A204.1 (cell line): Measurements from ENCODE around the gene PHF21A.
"Not testable (repeated sequence)": the region's sequence is repeated elsewhere in the genome, so short reads cannot be mapped to it uniquely, and the experiment has no call there.

Source experiments
- FAIRE-seq: peaks from 2 replicates; lab custom pipeline; 2012; peaks lifted over from hg19 to GRCh38; lab: Jason Lieb, UNC

Gene PHF21A

DNA sequence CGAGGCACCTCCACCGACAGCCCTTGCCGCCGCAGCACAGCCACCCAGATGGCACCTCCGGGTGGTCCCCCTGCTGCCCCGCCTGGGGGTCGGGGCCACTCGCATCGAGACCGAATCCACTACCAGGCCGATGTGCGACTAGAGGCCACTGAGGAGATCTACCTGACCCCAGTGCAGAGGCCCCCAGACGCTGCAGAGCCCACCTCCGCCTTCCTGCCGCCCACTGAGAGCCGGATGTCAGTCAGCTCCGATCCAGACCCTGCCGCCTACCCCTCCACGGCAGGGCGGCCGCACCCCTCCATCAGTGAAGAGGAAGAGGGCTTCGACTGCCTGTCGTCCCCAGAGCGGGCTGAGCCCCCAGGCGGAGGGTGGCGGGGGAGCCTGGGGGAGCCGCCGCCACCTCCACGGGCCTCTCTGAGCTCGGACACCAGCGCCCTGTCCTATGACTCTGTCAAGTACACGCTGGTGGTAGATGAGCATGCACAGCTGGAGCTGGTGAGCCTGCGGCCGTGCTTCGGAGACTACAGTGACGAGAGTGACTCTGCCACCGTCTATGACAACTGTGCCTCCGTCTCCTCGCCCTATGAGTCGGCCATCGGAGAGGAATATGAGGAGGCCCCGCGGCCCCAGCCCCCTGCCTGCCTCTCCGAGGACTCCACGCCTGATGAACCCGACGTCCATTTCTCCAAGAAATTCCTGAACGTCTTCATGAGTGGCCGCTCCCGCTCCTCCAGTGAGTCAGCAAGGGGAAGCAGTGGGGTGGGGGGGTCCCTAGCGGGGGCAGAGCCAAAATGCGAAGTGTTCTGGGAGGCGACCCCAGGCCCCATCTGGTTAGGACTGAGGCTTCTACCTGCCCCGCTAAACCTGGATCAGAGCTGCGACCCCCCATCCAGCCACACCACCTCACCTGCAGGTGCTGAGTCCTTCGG is 218.5 kb downstream of the PHF21A start:
- no peak for FAIRE-seq

- FAIRE-seq = no peak
Measured at GRCh38 chr11:45901626-45902025, 219.6 kb downstream of the PHF21A start.

- no peak for FAIRE-seq
Measured at GRCh38 chr11:45900916-45901617, 220.2 kb downstream of the PHF21A start.

DNA sequence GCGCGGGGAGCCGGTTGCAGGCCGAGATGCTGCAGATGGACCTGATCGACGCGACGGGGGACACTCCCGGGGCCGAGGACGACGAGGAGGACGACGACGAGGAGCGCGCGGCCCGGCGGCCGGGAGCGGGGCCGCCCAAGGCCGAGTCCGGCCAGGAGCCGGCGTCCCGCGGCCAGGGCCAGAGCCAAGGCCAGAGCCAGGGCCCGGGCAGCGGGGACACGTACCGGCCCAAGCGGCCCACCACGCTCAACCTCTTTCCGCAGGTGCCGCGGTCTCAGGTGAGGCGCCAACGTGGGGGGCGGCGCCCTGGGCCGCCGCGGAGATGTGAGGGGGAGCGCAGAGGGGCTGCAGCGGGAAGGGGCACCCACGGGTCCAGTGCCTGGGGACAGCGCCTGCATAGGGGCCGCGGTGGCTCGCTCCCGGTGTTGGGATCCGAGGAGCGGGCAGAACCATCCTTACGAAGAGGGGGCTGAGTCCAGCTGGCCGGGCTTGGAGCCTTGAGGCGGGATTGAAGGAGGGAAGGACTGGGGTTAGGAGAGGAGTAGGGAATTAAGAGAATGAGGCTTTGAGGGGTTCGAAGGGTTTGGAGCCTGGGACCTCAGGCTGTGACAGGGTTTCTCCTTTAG is 221.0 kb downstream of the PHF21A start:
- not testable (repeated sequence) for FAIRE-seq

DNA sequence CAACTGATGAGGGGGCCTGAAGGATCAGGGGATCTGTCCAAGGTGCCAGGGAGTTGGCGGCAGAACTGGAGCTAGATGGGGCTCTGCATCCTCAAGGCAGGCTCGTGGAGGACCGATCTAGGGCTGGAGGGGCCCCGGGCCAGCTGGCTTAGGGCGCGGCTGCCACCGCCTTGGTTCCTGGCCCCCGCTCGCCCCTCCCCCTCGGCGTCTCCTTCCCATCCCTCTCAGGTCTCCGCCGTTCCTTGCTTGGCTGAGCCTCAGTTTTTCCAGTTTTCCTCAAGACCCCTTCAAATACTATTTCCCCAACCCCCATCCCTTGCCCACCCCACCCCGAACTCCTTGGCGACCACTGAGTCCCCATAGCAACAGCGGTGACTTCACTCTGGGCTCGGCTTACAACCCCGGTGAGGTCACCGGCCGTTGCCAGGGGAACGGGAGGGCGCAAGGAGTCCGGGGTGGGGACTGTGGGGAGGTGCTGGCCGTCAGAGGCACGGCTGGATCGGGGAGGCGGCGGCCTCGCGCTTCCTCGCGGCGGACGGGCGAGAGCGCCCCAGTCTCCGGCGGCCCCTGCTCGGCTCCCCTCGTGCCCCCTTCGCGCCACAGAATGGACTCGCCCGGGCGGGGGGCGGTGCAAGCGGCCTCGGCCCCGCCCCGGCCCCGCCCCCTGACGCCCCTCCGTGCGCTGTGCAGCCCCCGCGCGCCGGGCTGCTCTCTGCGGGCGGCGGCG is 221.6 kb downstream of the PHF21A start:
- FAIRE-seq = no peak

DNA sequence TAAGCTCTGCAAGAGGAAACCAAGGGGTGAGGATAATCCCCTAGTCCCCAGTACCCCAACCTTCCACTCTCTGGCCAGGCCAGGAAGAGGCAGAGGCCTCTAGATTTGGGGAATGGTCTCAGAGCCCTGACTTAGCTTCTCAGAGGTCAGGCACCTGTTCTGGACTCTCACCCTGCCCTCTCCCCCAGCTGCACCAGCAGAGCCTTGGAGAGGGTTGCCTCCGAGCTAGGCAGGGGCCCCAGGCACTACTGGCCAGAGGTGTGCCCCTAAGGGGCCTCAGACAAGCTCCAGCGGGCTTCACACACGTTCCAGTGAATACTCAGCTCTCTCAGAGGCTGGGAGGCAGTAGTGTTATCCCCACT is 222.2 kb downstream of the PHF21A start:
- FAIRE-seq = no peak

GRCh38 chr11:45897556-45897955 is 223.7 kb downstream of the PHF21A start:
- FAIRE-seq = no peak

DNA sequence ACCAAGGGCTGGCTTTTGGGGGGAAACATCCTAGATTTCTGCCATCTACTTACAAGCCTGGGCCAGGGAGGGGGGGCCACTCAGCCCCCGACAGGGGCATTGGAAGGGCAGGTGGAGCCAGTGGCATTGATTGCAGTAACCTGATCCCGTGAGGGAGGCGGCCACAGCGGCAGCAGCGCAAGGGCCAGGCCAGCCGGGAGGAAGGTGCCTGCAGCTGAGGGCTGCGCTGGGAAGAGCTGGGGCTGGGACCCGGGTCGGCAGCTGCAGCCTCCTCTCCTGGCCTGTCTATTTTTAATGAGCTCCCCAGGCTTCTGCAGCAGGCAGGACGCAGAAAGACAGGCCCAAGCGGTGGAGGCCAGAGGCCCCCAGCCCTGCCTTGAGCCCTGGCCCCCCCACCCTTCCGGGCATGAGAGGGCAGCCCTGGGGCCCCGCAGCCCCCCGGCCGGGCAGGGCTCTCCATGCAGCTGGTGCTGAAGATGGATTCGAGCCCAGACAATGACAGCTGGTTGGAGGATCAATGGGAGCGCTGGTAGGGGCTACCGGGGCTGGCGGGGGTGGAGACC is 224.8 kb downstream of the PHF21A start:
- FAIRE-seq = no peak

DNA sequence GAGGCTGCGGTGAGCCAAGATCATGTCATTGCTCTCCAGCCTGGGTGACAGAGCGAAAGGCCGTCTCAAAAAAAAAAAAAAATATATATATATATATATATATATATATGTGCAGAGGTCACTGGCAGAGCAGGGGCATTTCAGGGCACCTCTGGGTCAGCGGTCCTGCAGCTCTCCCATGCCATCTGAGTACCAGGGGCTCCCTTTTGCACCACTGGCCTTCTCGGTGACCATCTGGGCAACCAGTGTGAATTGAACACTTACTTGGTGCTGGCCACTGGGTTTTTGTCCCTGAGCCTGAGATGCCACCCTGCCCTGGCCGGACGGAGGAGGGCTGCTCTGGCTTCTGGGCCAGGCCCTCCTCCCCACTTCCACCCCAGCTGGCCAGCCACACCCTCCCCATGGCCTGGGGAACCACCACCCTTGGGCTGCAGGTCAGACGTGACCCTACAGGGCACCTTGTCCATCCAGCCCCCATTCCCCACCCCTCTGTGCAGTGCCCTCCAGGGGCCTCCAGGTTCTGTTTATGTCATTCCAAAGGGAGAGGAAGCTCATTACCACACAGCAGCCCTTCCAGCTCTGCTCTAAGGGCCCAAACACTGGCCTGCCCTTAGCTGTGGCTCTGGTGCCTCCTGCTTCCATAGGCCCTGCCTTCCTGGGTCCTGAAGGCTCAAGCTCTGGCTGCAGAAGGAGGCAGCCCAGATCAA is 225.5 kb downstream of the PHF21A start:
- no peak for FAIRE-seq

- no peak for FAIRE-seq
Measured at GRCh38 chr11:45894555-45895247, 226.6 kb downstream of the PHF21A start.

- no peak for FAIRE-seq
Measured at GRCh38 chr11:45892856-45893255, 228.4 kb downstream of the PHF21A start.

GRCh38 chr11:45890886-45891550 is 230.2 kb downstream of the PHF21A start:
- FAIRE-seq = no peak

DNA sequence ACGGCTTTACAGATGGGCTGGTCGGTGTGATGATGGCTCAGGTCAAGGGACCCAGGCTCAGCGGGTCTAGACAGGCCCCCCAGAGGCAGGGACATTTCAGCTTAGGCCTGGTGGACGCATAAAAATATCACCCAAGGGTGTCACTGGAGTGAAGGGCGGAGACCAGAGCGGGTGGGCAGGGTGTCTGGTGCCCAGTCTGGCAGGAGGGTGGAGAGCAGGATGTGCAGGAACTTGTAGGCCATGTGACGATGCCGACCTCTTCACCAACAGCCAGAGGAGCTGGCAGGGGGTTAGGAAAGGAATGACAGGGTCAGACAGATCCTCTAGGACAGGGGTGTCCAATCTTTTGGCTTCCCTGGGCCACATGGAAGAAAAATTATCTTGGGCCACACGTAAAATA is 231.3 kb downstream of the PHF21A start:
- FAIRE-seq = no peak

DNA sequence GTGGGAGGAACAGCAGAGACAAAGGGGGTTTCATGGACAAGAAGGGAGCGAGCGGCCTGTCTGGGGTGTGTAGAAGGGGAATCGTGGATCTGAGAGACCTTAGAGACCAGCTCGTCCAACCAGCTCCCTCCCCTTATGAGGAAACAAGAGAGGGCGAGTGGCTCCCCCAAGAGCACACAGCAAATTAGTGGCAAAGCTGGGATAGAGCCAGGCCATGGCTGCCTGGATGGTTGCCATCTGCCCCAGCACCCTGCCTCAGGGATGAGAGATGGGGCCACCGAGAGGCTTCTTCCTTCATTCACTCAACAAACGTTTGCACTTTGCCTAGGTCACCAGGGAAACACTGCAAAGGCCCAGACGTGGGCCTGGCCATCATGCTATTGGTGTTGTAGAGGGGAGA is 231.7 kb downstream of the PHF21A start:
- FAIRE-seq = no peak

- no peak for FAIRE-seq
Measured at GRCh38 chr11:45887587-45887986, 233.7 kb downstream of the PHF21A start.

GRCh38 chr11:45886816-45887520 is 234.3 kb downstream of the PHF21A start:
- no peak for FAIRE-seq

DNA sequence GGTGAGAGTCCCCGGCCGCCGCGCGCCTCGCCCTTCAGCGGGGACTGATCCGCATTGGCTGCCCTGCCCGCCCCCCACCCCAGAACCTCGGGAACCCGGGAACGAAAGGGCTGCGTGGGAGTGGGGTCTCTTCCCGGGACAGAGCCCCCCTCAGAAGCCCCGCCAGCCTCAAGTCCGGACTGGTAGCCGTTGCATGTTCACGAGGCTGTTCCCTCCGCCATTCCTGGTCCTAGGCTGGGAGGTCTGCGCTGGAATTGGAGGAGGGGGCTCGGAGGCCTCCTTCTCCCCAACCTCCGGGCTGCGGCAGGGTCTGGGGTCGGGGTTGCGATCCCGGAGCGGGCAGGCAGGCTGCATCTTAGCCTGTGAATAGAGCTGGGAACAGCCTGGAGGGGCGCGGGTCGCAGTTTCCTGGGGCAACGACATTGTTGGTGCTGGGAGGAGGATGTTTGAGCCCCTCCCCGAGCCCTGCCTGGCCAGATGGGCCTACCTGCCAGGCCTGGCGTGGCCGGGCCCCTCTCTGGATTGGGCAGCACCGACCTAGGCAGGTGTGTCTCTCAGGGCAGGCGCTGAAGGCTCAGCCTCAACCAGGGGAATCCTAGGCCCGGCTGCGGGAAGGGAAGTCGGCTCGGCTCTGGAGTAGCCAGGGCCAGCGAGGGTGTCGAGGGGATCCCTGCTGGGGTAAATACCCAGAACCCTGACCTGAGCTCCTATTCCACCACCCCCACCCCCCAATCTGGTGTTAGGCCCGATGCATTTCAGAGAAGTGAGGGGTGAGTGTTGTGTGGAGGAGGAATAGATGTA is 235.1 kb downstream of the PHF21A start:
- no peak for FAIRE-seq

DNA sequence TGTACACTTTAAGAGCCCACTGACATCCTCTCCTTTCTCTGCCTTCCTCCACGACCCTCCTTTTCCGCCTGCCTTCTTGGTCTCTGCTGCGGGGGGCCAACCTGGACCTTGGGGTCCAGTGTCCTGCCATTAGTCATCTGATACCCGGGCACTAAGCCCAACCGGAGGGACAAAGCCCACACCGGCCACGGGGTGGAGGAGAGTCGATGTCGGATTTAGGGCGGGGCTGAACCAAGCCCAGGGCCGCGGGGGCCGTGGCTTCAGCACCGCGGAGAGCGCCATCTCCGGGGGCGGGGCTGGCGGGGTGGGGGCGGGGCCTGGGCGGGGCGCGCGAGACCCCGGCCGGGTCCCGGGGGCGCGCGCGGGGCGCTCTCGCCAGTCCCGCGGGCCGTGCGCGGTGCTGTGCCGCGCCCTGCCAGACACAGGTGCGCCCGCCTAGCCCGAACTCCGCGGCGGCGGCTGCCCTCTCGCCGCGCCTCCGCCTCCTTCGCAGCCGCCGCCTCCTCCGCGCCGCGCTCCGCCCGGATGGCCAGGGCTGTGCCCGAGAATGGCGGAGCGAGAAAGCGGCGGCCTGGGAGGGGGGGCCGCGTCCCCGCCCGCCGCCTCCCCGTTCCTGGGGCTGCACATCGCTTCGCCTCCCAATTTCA is 235.9 kb downstream of the PHF21A start, which contains the start of gene MAPK8IP1:
TSS of gene MAPK8IP1 (plus strand) at position 378 of the 647 bp plus-strand sequence. CDS start at position 548, 170 bp downstream.
- no peak for FAIRE-seq
